GM12878 (cell line): ENCODE data around the gene TAS2R42. TPM values are rescaled to one million over a fixed set of nuclear protein-coding genes. Genes with fewer than 3 reads are reported as not detected.

Source experiments
- ATAC-seq: fragments of 200-7000 bp; cut with Tn5 transposase; 3 replicates; pipeline ENCODE4 v1.9.1; 2020; ENCODE audit warnings: mild to moderate bottlenecking, moderate library complexity
- BruUV-seq: library from RNA; stranded (reverse); fragments of 400-500 nt; replicated peaks from 2 replicates; lab custom pipeline; 2021; lab: Mats Ljungman, UMichigan
- CTCF ChIA-PET: fragments of 300-600 bp; sonication (Branson Sonifier 250); formaldehyde crosslinking; extraction: SDS; loops from one replicate; lab custom pipeline; 2021; ENCODE audit warnings: inconsistent platforms; lab: Yijun Ruan, JAX
- POLR2A ChIA-PET: fragments of 350-600 bp; formaldehyde crosslinking; extraction: SDS; loops from one replicate; lab custom pipeline; 2021; ENCODE audit warnings: inconsistent platforms; lab: Charles Lee
- RAD21 ChIA-PET: fragments of 300-600 bp; sonication (Branson Sonifier 250); formaldehyde crosslinking; loops from one replicate; lab custom pipeline; 2023; ENCODE audit warnings: antibody characterized with exemption; ENCODE audit not compliant: unreplicated experiment; lab: Charles Lee
- SMC1A ChIA-PET: fragments of 300-600 bp; sonication (Branson Sonifier 250); formaldehyde crosslinking; loops from one replicate; lab custom pipeline; 2023; ENCODE audit not compliant: unreplicated experiment, uncharacterized antibody; lab: Charles Lee
- DNase-seq: peaks from one replicate; pipeline ENCODE4 v3.0.0-alpha.2; 2011; ENCODE audit warnings: low read depth, low spot score
- FAIRE-seq: peaks from 3 replicates; lab custom pipeline; 2011; peaks lifted over from hg19 to GRCh38; lab: Jason Lieb, UNC
- H2AFZ ChIP-seq: 2 replicates; pipeline ENCODE4 v1.6.0; 2011; ENCODE audit warnings: low read depth, low read length, control low read depth; ENCODE audit not compliant: control insufficient read depth
- H3K27ac ChIP-seq: 2 replicates; pipeline ENCODE4 v1.5.1; 2011; ENCODE audit warnings: control low read depth; ENCODE audit not compliant: control insufficient read depth, insufficient read depth
- H3K27me3 ChIP-seq, 2 experiments: replicated peaks in 1 of 2; 2 replicates each; pipeline versions ENCODE4 v1.6.0 to v1.6.1; 2011; ENCODE audit warnings: low read length in 1 of 2; ENCODE audit not compliant: control insufficient read depth in 2 of 2, insufficient read depth in 2 of 2
- H3K36me3 ChIP-seq, 2 experiments: 2 replicates each; pipeline ENCODE4 v1.5.1; 2011; ENCODE audit warnings: low read length in 1 of 2; ENCODE audit not compliant: control insufficient read depth in 2 of 2, insufficient read depth in 2 of 2
- H3K4me1 ChIP-seq: 2 replicates; pipeline ENCODE4 v1.6.1; 2011; ENCODE audit warnings: mild to moderate bottlenecking, low read length, moderate library complexity, mixed read lengths; ENCODE audit not compliant: control insufficient read depth, insufficient read depth
- H3K4me2 ChIP-seq: 2 replicates; pipeline ENCODE4 v1.6.0; 2011; ENCODE audit warnings: control low read depth; ENCODE audit not compliant: control insufficient read depth, insufficient read depth
- H3K4me3 ChIP-seq: fragments of 200-600 bp; sonication (generic); 2 replicates; pipeline ENCODE4 v1.5.1; 2016
- H3K79me2 ChIP-seq: 2 replicates; pipeline ENCODE4 v1.6.0; 2011; ENCODE audit warnings: low read length; ENCODE audit not compliant: control insufficient read depth, insufficient read depth
- H3K9ac ChIP-seq: 2 replicates; pipeline ENCODE4 v1.8.0; 2011; ENCODE audit warnings: low read length, control low read depth, mixed read lengths; ENCODE audit not compliant: control insufficient read depth, insufficient read depth
- H3K9me3 ChIP-seq: replicated peaks from 3 replicates; pipeline ENCODE4 v1.5.1; 2011; ENCODE audit warnings: mild to moderate bottlenecking, low read length; ENCODE audit not compliant: control insufficient read depth, insufficient read depth
- H4K20me1 ChIP-seq: 2 replicates; pipeline ENCODE4 v1.6.0; 2011; ENCODE audit not compliant: control insufficient read depth, insufficient read depth
- ATF2 ChIP-seq: IDR thresholded peaks from 2 replicates; pipeline ENCODE4 v1.6.1; 2012; ENCODE audit warnings: low read length, inconsistent platforms
- E2F4 ChIP-seq: IDR thresholded peaks from 2 replicates; pipeline ENCODE4 v1.6.1; 2012; ENCODE audit warnings: low read depth, low read length, improper control_type of control experiment
- MYC ChIP-seq: IDR thresholded peaks from 2 replicates; pipeline ENCODE4 v1.6.1; 2011; ENCODE audit warnings: mild to moderate bottlenecking, low read length, moderate library complexity, inconsistent platforms; ENCODE audit not compliant: insufficient read depth, insufficient replicate concordance, insufficient read length, severe bottlenecking
- PKNOX1 ChIP-seq: fragments of 450-650 bp; IDR thresholded peaks from 2 replicates; pipeline ENCODE4 v1.6.1; 2016; ENCODE audit warnings: mild to moderate bottlenecking
- PRDM15 ChIP-seq: fragments of 450-650 bp; formaldehyde crosslinking; IDR thresholded peaks from 2 replicates; pipeline ENCODE4 v1.4.0; 2020; ENCODE audit warnings: mild to moderate bottlenecking, moderate library complexity
- RCOR1 ChIP-seq: conservative IDR thresholded peaks from 2 replicates; pipeline ENCODE4 v1.6.1; 2012; ENCODE audit warnings: low read depth, low read length, improper control_type of control experiment
- SIX5 ChIP-seq: IDR thresholded peaks from 2 replicates; pipeline ENCODE4 v1.6.1; 2011; ENCODE audit warnings: mild to moderate bottlenecking, low read depth, low read length, moderate library complexity; ENCODE audit not compliant: severe bottlenecking
- YY1 ChIP-seq: IDR thresholded peaks from 2 replicates; pipeline ENCODE4 v1.6.1; 2011; ENCODE audit warnings: low read depth, mild to moderate bottlenecking, low read length
- WGBS: methylation state at CpG from one replicate; pipeline ENCODE4 v1.1.6; 2016; ENCODE audit warnings: low lambda C conversion rate; ENCODE audit not compliant: insufficient replicate concordance, insufficient coverage; ENCODE audit errors: missing lambda C conversion rate; 5-methylcytosine and 5-hydroxymethylcytosine counted together
- in situ Hi-C: fragments of 300-500 bp; cut with MboI; formaldehyde crosslinking; loops from 9 replicates; pipeline ENCODE4 v1.14.3; 2018; ENCODE audit warnings: mixed read lengths
- intact Hi-C: fragments of 100-400 bp; cut with micrococcal nuclease; formaldehyde crosslinking; loops from one replicate; pipeline ENCODE4 v1.14.2; 2022; ENCODE audit not compliant: unreplicated experiment
- polyA plus RNA-seq, 11 experiments: library from polyadenylated mRNA; depleted of rRNA in 4 of 11; unstranded in 6 of 11; stranded (reverse) in 5 of 11; fragments of >200 nt; fragmentation: Nextera tagmentation in 4 of 11; fragmentation: Illumina TruSeq in 1 of 11; extraction: Ambion mirVana in 4 of 11; extraction: Trizol in 1 of 11; gene quantifications; 1 replicate in 1 of 11; 2 replicates in 10 of 11; pipeline versions ENCODE4 v1.2.1 to v1.2.3, GENCODE V29; 2011 to 2016; ENCODE audit warnings: inconsistent platforms in 2 of 11, missing spikeins in 2 of 11, low read depth in 1 of 11
- total RNA-seq, 4 experiments: library from RNA; depleted of rRNA in 3 of 4; stranded (reverse); fragments of >200 nt in 3 of 4; fragmentation: Illumina TruSeq in 1 of 4; extraction: Trizol in 1 of 4; gene quantifications; 2 replicates each; pipeline versions ENCODE4 v1.2.1 to v1.2.3, GENCODE V29; 2013 to 2021

Gene TAS2R42
- total and polyA plus RNA-seq, 10 of the 15 experiments (the other 5 are each of a cell fraction or from before 2014, with no cell fraction given): not detected

- TF ChIP-seq E2F4: no peak
- no peak for TF ChIP-seq PRDM15 (CRISPR knock-in tag)
Measured at GRCh38 chr12:11154400-11154925, 32.3 kb downstream of the TAS2R42 start (continued).

GRCh38 chr12:11152725-11153124 lies 34.0 kb downstream of the TAS2R42 start:
- ChIA-PET RAD21 (no interaction called here), CTCF (interaction anchor here (2.0 kb wide), 1 partner anchor 11 kb away, joined by 8 read pairs; no protein-coding TSS in a partner anchor), SMC1A (no interaction called here), POLR2A (interaction anchor here (0.6 kb wide), 1 partner anchor 78 kb away, joined by 3 read pairs; no protein-coding TSS in a partner anchor)
- FAIRE-seq: no peak
- Histone ChIP-seq H3K4me2 (no peak overlapping the region), H3K4me1 (no peaks in the 10 kb centered on the region), H2AFZ (no peak overlapping the region), H3K27me3 (no peaks in the 10 kb centered on the region), H3K79me2 (peaks cover 8% of the 10 kb centered on the region), H3K4me3 (no peak overlapping the region), H3K36me3 (peaks cover 0 to 2% of the 10 kb centered on the region in 2 experiments; a peak in 2 of 4 replicates), H3K27ac (no peak overlapping the region), H3K9me3 (peaks cover 10% of the 10 kb centered on the region), H4K20me1 (no peaks in the 10 kb centered on the region), H3K9ac (no peak overlapping the region)
- WGBS: 96% methylated on average over 2 of the region's 2 CpGs
- in situ Hi-C loops (no loop called here), intact Hi-C loops (no loop called here)
- no TSS peak for BruUV-seq
- no peak for DNase-seq
- no peak for ATAC-seq
- TF ChIP-seq RCOR1 (no peak), E2F4 (no peak), MYC (no peak), PKNOX1 (no peak), SIX5 (no peak), ATF2 (no peak), YY1 (no peak)
